NCI-H2227 treated with DMSO at 0.1 percent for 48 hours (cell line): ENCODE measurements around the gene COL23A1.

Experiments
- DNase-seq: peaks from one replicate; lab custom pipeline; 2025; lab: John Stamatoyannopoulos, UW

COL23A1 gene

DNA sequence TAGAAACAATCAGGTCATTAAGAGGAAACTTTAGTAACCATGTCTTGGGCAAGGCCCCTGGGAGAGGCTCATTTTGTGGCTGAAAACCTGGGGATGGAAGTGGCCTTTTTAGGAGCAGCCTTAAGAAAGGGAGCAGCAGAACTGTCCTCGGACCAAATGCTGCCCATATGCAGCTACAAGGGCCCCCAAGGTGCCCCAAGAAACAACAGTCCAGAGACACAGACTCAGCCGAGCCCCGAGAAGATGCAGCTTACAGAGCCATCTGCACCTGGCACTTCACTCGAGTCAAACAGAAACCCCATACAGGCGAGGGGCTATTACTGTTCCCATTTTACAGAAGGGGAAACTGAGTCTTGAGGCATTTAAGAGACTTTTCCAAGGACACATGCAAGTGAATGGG is 58.0 kb downstream of the COL23A1 start:
- no peak for DNase-seq

DNA sequence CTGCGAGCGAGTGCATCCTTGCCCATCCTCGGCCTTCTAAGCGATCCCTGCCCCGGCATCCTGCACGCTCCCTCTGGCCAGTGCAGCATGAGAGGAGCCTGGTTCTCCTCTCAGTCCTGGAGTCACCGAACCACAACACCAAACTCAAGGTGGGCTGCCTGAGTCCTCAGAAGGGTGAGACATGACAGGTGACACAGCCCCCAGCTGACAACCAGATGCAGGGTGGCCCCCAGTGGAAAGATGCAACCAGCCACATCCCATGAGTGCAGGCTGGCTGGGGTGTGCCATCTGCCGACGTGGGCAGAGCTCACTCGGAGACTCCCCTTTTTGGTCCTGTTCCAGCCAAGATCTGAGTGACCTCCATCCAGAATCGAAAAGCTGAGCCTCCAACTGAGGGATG is 58.4 kb downstream of the COL23A1 start:
- DNase-seq: no peak

DNA sequence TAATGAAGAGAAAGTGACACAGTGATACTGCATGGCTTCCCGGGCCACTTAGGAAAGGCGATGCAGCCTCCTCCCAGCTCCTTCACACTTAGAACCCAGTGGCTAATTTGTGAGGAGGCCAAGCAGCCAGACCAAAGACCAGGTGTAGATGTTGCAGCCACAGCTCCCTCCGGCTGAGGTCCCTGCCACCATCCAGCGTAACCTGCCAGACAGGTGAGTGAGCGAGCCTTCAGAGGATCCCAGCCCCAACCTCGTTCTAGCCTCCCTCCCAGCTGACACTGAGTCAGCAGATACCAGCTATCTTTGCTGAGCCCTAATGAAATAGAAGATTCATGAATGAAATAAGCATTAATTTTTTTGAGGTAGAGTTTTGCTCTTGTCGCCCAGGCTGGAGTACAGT is 59.7 kb downstream of the COL23A1 start:
- DNase-seq: no peak

DNA sequence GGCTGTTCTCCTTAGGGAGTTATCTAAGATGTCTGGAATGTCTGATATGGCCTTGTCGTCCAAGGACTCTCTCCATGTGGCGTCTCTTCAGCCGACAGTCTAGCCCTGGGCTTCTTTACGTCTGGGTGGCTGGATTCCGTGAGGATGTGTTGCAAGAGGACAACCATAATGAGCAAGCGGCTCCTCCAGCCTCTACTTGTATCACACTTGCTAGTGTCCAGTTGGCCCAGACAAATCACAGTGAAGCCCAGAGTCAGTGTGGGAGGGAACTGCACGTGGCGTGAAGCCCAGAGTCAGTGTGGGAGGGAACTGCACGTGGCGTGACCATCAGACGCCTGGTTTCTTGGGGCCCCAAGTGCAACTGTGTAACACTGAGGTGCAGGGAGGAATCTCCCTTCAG is 61.1 kb downstream of the COL23A1 start:
- DNase-seq: no peak

DNA sequence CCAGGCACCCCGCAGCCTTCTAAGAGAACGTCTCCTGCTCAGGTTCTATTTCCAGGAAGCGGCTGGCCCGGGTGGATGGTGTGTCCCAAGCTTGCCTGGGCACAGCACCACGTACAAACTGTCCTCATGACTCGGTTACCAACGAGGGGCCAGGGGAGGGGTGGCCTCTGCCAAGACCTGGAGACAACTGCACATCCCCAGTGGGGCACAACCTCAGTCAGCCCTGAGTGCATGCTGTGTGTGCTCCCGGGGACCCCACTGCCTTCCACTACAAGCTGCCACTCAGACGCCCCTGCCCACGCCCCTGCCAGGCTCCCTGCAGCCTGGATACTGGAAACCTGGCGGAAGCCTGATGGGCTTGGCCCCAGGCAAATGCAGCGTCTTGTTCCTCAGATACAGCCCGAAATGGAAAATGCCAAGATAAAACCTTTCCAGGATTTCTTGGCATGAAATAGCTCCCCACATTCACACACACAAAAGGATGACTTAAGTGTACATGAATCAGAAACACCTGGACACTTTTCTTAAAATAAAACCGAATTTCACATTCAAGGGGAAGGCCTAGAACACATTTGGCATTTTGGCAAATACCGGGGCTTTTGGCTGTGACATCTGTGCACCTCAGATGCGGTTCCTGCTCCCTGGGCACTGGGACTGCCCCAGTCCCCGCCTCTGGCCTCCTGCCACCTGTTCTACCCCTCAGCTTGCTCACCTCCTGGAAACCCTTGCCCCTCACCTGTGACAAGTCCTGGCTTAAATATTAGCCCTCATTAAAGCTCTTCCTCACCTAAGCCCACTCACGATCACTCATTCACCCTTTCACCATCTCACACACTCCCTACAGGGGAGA is 62.5 kb downstream of the COL23A1 start:
- no peak for DNase-seq

DNA sequence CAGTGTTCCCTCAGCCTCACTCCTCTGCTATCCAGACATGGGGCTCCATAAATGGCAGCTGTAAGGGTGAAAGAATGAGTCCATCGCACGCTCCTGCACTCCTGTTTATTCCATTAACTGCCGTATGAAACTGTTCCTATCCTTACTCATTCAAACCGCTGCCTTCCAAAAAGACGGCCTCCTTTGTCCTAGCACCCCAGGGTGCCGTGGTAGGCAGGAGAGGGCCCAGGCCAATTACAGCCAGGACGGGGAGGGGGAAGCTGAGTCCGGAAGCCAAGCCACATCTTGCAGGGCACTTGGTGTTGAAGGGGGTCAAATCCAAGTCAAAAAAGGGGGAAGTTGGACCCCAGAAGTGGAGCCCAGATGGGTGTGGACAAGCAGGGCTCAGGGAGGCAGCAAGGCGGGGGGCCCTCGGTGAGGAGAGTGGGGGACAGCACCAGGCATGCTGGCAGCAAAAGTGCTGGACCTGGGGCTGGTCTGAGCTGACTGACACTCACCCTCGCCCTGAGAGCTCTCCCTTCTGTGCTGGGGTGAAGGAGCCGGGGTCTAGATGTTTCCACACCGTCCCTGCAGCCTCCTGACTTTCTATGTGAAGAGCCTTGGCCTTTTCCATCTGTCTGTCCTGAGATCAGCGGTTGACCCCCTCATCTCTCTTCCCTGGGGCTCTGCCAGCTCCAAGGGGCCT is 63.3 kb downstream of the COL23A1 start:
- DNase-seq: no peak

DNA sequence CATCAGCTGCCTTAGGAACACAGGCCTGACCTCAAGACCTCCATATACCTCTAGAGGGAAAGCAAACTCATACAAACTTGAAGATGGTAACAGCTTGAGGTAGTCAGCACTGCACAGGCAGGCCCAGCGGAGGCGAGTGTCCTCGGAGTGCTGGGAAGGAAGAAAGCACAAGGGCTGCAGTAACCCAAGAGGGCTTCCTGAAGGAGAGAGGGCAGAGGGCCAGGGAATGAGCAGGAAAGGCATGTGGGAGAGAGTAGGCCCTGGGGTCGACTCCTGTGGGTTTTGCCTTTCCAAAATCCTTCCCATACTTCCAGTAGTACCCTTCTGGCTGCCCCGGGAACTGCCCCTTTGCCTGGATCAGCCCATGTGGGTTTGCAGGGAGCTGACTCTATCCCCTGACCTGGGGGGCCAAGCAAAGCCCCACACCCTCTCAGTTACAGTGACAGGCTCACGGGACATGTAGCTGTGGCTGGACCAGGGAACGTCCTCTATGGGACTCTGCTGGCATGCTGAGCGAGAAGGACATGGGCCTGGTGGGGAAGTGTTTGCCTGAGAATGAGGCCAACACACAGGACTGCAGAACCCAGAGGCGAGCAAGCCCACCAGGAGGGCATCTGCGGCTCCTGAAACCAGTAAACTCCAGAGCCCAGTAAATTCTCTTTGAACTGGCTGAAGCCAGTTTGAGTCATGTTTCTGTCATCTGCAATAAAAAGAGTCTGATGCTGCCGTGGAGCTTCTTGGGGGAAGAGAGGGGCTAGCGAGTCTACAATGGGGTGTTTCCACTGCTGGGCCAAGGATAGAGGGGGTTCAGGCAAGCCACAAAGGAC is 64.1 kb downstream of the COL23A1 start:
- DNase-seq: no peak

DNA sequence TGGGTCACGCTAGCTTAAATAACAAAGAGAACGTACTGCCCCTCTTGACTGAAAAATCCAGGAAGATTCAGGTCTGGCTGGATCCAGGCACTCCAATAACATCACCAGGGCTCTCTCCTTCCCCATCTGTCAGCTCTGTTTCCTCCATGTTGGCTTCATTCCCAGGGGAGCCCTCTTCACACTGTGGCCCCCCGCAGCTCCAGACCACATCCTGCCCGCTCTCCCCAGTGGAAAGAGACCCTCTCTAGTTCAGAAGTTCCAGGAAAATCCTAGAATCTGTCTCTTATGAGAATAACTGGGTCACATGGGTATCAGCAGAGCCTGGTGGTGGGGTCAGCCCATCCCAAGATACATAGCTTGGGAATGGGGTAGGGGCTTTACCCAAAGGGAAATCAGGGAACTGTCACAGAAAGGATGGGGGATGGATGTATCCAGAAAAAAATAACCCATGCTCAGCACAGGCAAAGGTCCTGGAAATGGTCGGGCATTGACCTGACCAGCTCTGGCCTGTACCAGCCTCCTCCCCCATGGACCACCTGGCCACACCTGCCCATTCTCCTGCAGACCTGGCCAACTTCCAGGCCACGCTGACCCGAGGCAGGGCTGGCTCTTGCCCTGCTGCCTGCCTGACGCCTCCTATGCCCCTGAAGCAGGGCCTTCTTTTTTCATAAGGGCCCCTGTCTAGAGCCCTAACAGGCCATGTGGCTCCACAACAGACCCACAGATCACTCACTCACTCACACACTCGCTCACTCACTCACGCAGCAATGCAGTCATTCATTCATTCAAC is 65.9 kb downstream of the COL23A1 start:
- DNase-seq: no peak

DNA sequence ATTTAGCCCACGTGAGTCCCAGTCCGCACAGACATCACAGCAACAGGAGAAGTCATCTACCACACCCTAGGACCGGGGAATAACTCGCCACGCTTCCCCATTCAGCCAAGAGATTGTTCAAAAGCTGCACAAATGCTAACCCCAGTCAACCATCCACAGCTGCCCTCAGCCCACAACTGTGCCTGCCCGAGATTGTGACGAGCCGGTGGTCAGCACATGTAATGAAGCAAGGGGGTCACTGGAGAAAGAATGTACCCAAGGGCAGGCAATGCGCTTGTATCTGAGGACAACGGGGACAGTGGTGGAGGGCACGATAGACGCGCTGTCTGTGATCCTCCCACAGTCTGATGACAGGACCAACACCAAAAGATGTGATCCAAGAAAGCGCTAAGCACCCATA is 67.8 kb downstream of the COL23A1 start:
- no peak for DNase-seq

DNA sequence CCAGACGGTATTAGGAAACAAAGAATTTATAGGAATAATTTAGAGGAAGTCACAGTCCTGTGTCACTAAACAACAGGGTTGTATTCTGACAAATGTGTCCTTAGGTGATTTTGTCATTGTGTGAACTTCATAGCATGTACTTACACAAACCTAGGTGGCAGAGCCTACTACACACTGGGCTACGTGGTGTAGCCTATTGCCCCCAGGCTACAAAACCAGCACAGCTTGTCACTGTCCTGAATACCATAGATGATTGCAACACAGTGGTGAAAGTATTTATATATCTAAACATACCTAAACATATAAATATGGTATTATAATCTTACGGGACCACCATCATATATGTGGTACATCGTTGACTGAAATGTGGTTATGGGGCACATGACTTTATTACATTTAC is 69.3 kb downstream of the COL23A1 start:
- DNase-seq: no peak

DNA sequence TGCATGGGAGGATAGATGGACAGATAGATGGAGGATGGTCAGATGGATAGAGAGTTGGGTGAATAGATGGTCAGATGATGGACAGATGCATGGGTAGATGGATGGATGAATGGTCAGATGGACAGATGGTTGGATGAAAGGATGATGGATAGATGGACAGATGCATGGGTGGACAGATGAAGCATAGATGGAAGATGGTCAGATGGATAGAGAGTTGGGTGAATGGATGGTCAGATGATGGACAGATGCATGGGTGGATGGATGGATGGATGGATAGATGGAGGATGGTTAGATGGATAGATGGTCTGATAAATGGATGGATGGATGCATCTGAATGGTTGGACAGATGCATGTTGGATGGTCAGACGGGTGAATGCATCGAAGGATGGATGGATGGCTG is 70.4 kb downstream of the COL23A1 start:
- no peak for DNase-seq

DNA sequence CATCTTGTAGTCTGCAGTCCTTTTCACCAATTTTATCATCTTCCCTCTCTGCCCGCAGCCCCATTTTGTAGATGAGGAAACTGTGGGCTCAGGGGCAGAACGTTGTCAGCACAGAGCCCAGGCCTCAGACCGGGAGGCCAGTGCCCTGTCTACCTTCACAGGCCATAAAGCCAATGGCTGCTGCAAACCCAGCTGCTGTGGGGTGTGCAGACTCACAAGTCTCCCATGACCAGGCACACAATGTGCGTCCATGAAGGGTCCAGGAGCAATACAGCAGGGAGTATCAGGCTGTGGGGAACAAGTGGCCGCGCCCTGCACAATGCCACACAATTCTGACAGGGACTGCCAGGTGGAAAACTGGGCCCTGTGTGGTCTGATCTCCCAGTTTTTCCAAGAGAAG is 71.0 kb downstream of the COL23A1 start:
- DNase-seq: no peak

DNA sequence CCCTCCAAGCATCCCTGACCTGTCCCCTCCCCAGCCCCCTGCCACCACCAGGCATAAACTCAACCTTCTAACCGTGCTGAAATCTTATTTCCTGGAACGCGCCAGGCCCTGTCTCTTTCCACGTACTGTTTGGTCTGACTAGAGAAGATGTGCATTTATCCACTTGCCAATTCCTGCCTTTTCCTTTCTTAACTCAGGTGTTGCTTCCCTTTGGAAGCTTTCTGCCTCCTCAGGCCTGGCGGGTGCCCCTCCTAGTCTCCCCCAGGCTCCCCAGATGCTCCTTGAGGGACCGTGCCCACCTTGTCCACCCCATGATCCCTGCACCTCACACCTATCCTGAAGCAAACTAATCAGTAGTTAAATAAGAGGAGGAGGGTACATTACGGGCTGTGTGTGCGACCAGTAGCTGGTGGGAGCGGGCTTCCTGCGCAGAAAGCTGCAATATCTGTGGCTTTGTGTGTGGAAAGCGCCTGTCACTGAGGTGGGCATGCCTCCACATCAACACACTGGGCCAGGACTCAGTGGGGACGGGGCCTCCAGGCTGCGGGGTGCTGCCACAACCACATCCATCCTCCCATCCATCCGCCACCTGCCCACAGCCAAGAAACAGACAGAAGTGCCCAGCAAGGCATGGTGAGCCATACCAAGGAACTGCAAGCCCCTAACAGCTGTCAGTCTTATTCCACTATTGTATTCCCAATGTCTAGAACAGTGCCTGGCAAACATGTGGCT is 73.5 kb downstream of the COL23A1 start:
- no peak for DNase-seq

DNA sequence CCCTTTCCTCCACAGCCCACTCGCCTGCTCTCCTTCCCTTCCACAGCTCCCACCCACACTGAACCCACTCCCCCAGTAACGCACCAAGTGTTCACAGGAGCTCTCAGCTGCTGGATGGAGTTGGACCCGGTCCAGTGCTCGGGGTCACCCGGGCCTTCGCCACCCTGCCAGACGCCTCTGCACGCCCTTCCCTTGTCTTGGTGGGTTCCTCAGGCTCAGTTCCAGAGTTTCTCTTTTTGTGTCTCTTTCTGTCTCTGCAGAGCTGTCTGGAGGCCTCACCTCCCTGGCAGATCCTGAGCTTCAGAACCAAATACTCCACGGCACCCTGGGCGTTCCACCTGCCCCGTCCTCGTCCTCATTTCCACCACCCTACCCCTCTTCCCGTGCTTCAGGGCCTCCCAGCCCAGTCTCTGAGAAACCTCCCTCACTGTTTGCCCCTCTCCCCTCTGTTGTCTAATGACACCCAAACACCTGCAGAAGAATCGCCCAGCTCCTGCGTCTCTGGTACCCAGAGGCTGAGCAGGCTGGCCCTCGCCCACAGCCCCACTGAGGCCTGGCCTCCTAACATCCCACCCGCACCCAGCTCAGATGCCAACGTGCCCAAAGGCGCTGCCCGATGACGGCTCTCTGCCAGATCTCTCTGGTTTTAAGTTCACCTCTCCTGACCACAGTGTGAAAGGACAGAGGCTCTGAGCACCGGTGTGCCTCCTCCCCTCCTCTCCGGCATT is 74.3 kb downstream of the COL23A1 start:
- no peak for DNase-seq

DNA sequence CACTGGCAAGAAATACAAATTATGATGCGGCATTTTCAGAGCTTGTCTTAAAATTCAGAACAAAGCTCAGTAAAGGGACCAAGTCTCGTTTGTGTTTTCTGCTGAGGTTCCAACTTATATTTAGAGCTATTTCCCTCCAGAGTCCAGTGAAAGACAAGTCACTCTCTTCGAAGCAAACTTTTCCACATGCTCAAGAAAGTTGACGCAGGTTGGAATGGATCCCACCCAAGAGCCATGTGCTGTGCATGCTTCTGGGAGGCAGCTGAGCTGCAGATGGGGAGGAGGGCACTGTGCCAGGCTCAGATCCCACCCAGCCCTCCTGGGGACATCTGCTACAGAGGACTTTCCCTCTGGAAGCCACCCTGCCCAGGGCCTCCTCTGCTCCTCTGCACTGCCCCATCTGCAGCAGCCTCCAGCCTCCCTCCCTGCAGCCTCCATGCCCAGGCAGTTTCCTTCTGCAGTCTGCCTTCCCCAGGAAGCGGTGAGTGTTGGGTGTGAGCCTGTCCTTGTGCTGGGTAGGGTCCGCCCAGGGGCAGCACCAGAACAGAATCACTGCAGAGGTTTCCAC is 75.3 kb downstream of the COL23A1 start:
- DNase-seq: no peak

DNA sequence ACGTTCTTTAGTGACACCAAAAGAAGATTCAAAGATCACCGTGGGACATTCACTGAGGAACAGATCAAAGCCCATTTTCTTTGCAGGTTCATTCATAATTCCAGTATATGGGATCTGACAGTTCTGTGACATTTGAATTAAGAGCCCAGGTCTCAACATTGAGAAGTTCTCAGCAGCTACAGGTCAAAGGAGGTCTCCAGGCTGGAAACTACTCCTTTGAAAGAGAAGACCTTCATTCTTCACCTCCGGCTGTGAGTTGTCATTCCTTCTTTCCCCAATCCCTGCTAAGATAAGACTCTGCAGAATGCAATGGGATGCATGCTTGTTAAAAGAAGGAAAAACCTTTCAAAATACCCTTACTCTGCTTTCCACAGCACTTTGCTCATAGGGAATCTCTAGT is 79.0 kb downstream of the COL23A1 start:
- no peak for DNase-seq

DNA sequence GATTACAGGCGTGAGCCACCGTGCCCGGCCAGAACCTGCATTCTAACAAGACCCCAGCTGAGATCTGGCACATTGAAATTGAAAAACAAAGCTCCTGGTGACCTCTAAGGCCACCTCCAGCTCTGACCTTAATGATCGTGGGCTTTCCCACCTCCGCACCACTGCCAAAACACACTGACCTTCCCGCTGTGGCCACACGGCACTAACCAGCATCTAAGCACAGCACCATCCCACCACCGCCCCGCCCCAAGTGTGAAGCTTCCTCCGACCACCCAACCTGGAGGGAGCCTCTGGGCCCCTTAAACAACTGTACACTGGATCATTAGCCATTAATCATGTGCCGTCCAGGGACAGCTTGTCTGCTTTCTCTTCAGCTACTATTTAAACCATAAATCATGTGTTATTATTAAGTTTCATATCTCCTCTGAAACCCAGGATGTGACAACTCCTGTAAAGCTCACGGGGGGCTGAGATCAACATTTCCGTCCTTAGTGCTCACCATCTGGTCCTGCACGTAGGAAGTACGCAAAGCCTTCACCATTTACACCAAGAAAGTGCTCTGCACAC is 80.6 kb downstream of the COL23A1 start:
- no peak for DNase-seq

DNA sequence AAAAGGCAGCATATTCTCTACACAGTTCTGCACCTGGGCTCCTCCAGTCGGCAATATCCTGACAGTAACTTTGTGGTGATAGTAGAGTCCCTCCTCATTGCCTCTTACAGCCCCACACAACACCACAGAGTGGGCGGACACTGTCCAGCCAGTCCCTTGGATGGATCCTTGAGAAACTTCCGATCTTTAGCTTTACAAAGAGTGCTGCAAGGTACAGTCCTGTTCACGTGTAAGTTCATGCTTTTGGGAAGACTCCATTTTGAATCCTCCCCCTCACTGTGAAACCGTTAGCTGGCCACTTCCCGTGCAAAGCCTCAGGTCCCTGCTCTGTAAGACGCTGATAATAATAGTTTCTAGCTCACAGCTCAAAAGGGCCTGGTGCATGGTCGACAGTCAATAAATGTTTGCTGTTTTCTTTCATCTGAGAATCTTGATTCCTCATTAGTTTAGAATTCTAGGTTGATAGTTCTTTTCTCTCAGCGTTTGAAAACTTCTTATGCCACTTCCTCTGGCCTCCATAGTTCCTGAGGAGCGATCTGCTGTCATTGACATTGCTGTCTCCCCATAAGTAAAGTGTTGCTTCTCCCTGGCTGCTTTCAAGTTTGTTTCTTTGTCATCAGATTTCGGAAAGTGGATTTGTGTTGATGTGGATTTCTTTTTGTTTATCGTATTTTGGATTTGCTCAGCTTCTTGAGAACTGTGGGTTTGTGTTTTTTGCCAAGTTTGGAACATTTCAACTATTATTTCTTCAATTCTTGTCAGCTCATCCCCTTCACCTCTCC is 82.9 kb downstream of the COL23A1 start:
- no peak for DNase-seq
